IMR-90 (cell line): ENCODE results near the gene RNPEPL1. TPM values are rescaled to one million over a fixed set of nuclear protein-coding genes. Genes with fewer than 3 reads are reported as not detected.

ENCODE experiments used
- ATAC-seq: fragments of 200-7000 bp; cut with Tn5 transposase; 2 replicates; pipeline ENCODE4 v1.9.1; 2020; ENCODE audit warnings: low read depth, mild to moderate bottlenecking, moderate library complexity
- BruUV-seq: library from RNA; stranded (reverse); fragments of 400-500 nt; replicated peaks from 2 replicates; lab custom pipeline; 2021; lab: Mats Ljungman, UMichigan
- CTCF ChIA-PET: fragments of 300-600 bp; formaldehyde crosslinking; extraction: SDS; loops from one replicate; lab custom pipeline; 2021; ENCODE audit warnings: antibody characterized with exemption; lab: Yijun Ruan, JAX
- POLR2A ChIA-PET: fragments of 300-600 bp; sonication (Branson Sonifier 250); formaldehyde crosslinking; loops from one replicate; lab custom pipeline; 2022; ENCODE audit warnings: antibody characterized with exemption; ENCODE audit not compliant: unreplicated experiment; lab: Charles Lee
- DNase-seq: peaks from one replicate; pipeline ENCODE4 v3.0.0; 2013
- H2AFZ ChIP-seq: replicated peaks from 2 replicates; pipeline ENCODE3; 2013; ENCODE audit warnings: low read length, mild to moderate bottlenecking; ENCODE audit not compliant: poor library complexity
- H2AK5ac ChIP-seq: 2 replicates; pipeline ENCODE4 v1.6.1; 2013; ENCODE audit warnings: low read depth, low read length, inconsistent platforms
- H2AK9ac ChIP-seq: replicated peaks from 2 replicates; pipeline ENCODE3; 2013; ENCODE audit warnings: mild to moderate bottlenecking, low read depth, low read length, moderate library complexity; ENCODE audit not compliant: poor library complexity
- H2BK120ac ChIP-seq: 2 replicates; pipeline ENCODE4 v1.6.1; 2013; ENCODE audit warnings: low read depth, low read length, inconsistent platforms
- H2BK15ac ChIP-seq: 3 replicates; pipeline ENCODE4 v1.6.1; 2013; ENCODE audit warnings: low read depth, low read length, inconsistent platforms
- H2BK20ac ChIP-seq: 2 replicates; pipeline ENCODE4 v1.6.1; 2013; ENCODE audit warnings: low read depth, mild to moderate bottlenecking, inconsistent platforms, low read length, moderate library complexity
- H2BK5ac ChIP-seq: 2 replicates; pipeline ENCODE4 v1.6.1; 2013; ENCODE audit warnings: mild to moderate bottlenecking, low read depth, low read length, inconsistent platforms; ENCODE audit not compliant: poor library complexity, severe bottlenecking
- H3K14ac ChIP-seq: replicated peaks from 2 replicates; pipeline ENCODE4 v1.6.1; 2013; ENCODE audit warnings: low read depth, low read length, inconsistent platforms
- H3K18ac ChIP-seq: 2 replicates; pipeline ENCODE4 v1.6.1; 2013; ENCODE audit warnings: low read depth, low read length, control low read depth
- H3K23ac ChIP-seq: 2 replicates; pipeline ENCODE4 v1.6.1; 2013; ENCODE audit warnings: low read depth, low read length, inconsistent platforms
- H3K27ac ChIP-seq: 2 replicates; pipeline ENCODE4 v1.5.1; 2013; ENCODE audit warnings: mild to moderate bottlenecking, control low read depth, low read length; ENCODE audit not compliant: insufficient read depth
- H3K27me3 ChIP-seq: 2 replicates; pipeline ENCODE4 v1.6.1; 2013; ENCODE audit warnings: low read length; ENCODE audit not compliant: control insufficient read depth, insufficient read depth
- H3K36me3 ChIP-seq: 2 replicates; pipeline ENCODE4 v1.6.1; 2013; ENCODE audit warnings: low read length, mixed read lengths; ENCODE audit not compliant: control insufficient read depth, insufficient read depth
- H3K4ac ChIP-seq: 2 replicates; pipeline ENCODE4 v1.6.1; 2013; ENCODE audit warnings: low read depth, low read length, inconsistent platforms
- H3K4me1 ChIP-seq: 2 replicates; pipeline ENCODE4 v1.6.1; 2013; ENCODE audit warnings: low read length, mixed read lengths; ENCODE audit not compliant: control insufficient read depth, insufficient read depth
- H3K4me2 ChIP-seq: 2 replicates; pipeline ENCODE4 v1.6.1; 2013; ENCODE audit warnings: low read depth, mild to moderate bottlenecking, control low read depth, low read length, moderate library complexity
- H3K4me3 ChIP-seq: 2 replicates; pipeline ENCODE4 v1.5.1; 2013; ENCODE audit warnings: low read depth, mild to moderate bottlenecking, control low read depth, low read length, moderate library complexity; ENCODE audit not compliant: insufficient read depth
- H3K56ac ChIP-seq: 2 replicates; pipeline ENCODE4 v1.6.1; 2013; ENCODE audit warnings: low read length, inconsistent platforms; ENCODE audit not compliant: insufficient read depth; ENCODE audit errors: extremely low read depth
- H3K79me1 ChIP-seq, 2 experiments: 2 replicates each; pipeline ENCODE4 v1.6.1; 2013; ENCODE audit warnings: low read length in 2 of 2, inconsistent platforms in 1 of 2, low read depth in 1 of 2
- H3K9ac ChIP-seq: 2 replicates; pipeline ENCODE4 v1.6.1; 2013; ENCODE audit warnings: low read depth, low read length, control low read depth
- H3K9me1 ChIP-seq: 2 replicates; pipeline ENCODE4 v1.6.1; 2013; ENCODE audit warnings: low read length, inconsistent platforms; ENCODE audit not compliant: insufficient read depth
- H3K9me3 ChIP-seq: 2 replicates; pipeline ENCODE4 v1.6.1; 2013; ENCODE audit warnings: low read length; ENCODE audit not compliant: control insufficient read depth, insufficient read depth
- H4K20me1 ChIP-seq: 2 replicates; pipeline ENCODE4 v1.6.1; 2013; ENCODE audit warnings: low read length, inconsistent platforms; ENCODE audit not compliant: insufficient read depth
- H4K5ac ChIP-seq: 2 replicates; pipeline ENCODE4 v1.6.1; 2013; ENCODE audit warnings: mild to moderate bottlenecking, low read depth, low read length, control low read depth
- H4K8ac ChIP-seq, 2 experiments: 2 replicates each; pipeline ENCODE4 v1.6.1; 2013; ENCODE audit warnings: low read depth in 2 of 2, low read length in 2 of 2, control low read depth in 1 of 2, inconsistent platforms in 1 of 2
- H4K91ac ChIP-seq: 2 replicates; pipeline ENCODE4 v1.6.1; 2013; ENCODE audit warnings: low read depth, low read length, inconsistent platforms; ENCODE audit not compliant: insufficient read depth
- BHLHE40 ChIP-seq: fragments of 150-350 bp; IDR thresholded peaks from 2 replicates; pipeline ENCODE4 v1.6.1; 2016; ENCODE audit warnings: mild to moderate bottlenecking, low read depth, low read length
- CEBPB ChIP-seq: IDR thresholded peaks from 2 replicates; pipeline ENCODE4 v1.6.1; 2012; ENCODE audit warnings: low read depth, low read length, improper control_type of control experiment
- CHD1 ChIP-seq: IDR thresholded peaks from 2 replicates; pipeline ENCODE4 v1.6.1; 2012; ENCODE audit warnings: low read depth, low read length, improper control_type of control experiment
- CTCF ChIP-seq: conservative IDR thresholded peaks from 2 replicates; pipeline ENCODE4 v1.5.1; 2012; ENCODE audit warnings: mild to moderate bottlenecking, low read depth, low read length, improper control_type of control experiment
- FOS ChIP-seq: fragments of 150-350 bp; IDR thresholded peaks from 2 replicates; pipeline ENCODE4 v1.6.1; 2016; ENCODE audit warnings: low read depth, low read length
- MAZ ChIP-seq: IDR thresholded peaks from 2 replicates; pipeline ENCODE4 v1.6.1; 2012; ENCODE audit warnings: low read depth, mild to moderate bottlenecking, low read length, improper control_type of control experiment, moderate library complexity, borderline replicate concordance
- NFE2L2 ChIP-seq: fragments of 150-350 bp; IDR thresholded peaks from 2 replicates; pipeline ENCODE4 v1.6.1; 2016; ENCODE audit warnings: low read depth, mild to moderate bottlenecking, low read length
- POLR2A ChIP-seq: IDR thresholded peaks from 2 replicates; pipeline ENCODE4 v1.6.1; 2012; ENCODE audit warnings: mild to moderate bottlenecking, low read depth, low read length
- USF2 ChIP-seq: fragments of 150-350 bp; IDR thresholded peaks from 2 replicates; pipeline ENCODE4 v1.6.1; 2017; ENCODE audit warnings: mild to moderate bottlenecking, antibody characterized with exemption, low read length, low read depth
- WGBS, 2 experiments: methylation state at CpG; one replicate each; pipeline versions ENCODE4 v1.1.5 to v1.1.7; 2013; ENCODE audit warnings: missing lambda C conversion rate in 2 of 2; ENCODE audit not compliant: insufficient read length in 1 of 2; ENCODE audit errors: extremely low coverage in 2 of 2; 5-methylcytosine and 5-hydroxymethylcytosine counted together
- dilution Hi-C: fragments of 300-500 bp; cut with HindIII; formaldehyde crosslinking; loops from one replicate; pipeline ENCODE4 v1.14.3; 2018; ENCODE audit warnings: low sequenced_read_pairs; ENCODE audit not compliant: unreplicated experiment
- in situ Hi-C: fragments of 300-500 bp; cut with MboI; formaldehyde crosslinking; loops from 3 replicates; pipeline ENCODE4 v1.14.3; 2019; ENCODE audit warnings: low sequenced_read_pairs, inconsistent platforms, mixed read lengths
- intact Hi-C: fragments of 100-400 bp; cut with micrococcal nuclease; formaldehyde crosslinking; loops from 2 replicates; pipeline ENCODE4 v1.10.0; 2022
- polyA plus RNA-seq, 3 experiments: library from polyadenylated mRNA; depleted of rRNA; stranded (reverse); fragments of >200 nt; gene quantifications; 2 replicates each; pipeline ENCODE4 v1.2.3, GENCODE V29; 2012; ENCODE audit warnings: low replicate concordance in 1 of 3
- total RNA-seq: library from RNA; depleted of rRNA; stranded (reverse); fragments of >200 nt; gene quantifications from 2 replicates; pipeline ENCODE4 v1.2.3, GENCODE V29; 2012

RNPEPL1 gene
- total and polyA plus RNA-seq, 2 of the 4 experiments (the other 2 are of a cell fraction), result 3.8 to 18.7 TPM

GRCh38 chr2:240591784-240592183, 23.5 kb downstream of the RNPEPL1 start:
- Histone ChIP-seq H3K4me3 (no peak overlapping the region), H4K5ac (no peak overlapping the region), H4K20me1 (peaks cover 10% of the 10 kb centered on the region), H3K14ac (no peak overlapping the region), H3K56ac (no peak overlapping the region), H3K4ac (no peak overlapping the region), H3K18ac (no peak overlapping the region), H2BK120ac (no peak overlapping the region), H3K9me1 (peaks cover 10% of the 10 kb centered on the region; the same call in 1 of the 2 replicates), H4K8ac (no peak overlapping the region), H2BK5ac (no peak overlapping the region), H2BK20ac (no peak overlapping the region), H3K27me3 (no peaks in the 10 kb centered on the region), H3K36me3 (peaks cover 25% of the 10 kb centered on the region), H2AFZ (no peak overlapping the region), H3K9me3 (no peaks in the 10 kb centered on the region), H3K79me1 (peaks cover 12 to 48% of the 10 kb centered on the region in 2 experiments), H3K27ac (no peak overlapping the region), H3K9ac (no peak overlapping the region), H2BK15ac (no peak overlapping the region), H2AK5ac (no peak overlapping the region), H4K91ac (no peak overlapping the region), H3K23ac (no peak overlapping the region), H3K4me1 (peaks cover 7% of the 10 kb centered on the region; the same call in 1 of the 2 replicates), H3K4me2 (no peak overlapping the region), H2AK9ac (no peak overlapping the region)
- no peak for ATAC-seq
- in situ Hi-C loops (no loop called here), dilution Hi-C loops (no loop called here), intact Hi-C loops (no loop called here)
- no TSS peak for BruUV-seq
- 96% methylated on average over 9 of the region's 13 CpGs; no CpG with 5 or more reads in 1 of the 2 experiments for WGBS, 2 experiments
- no peak for DNase-seq
- POLR2A ChIA-PET, result no interaction called here
- TF ChIP-seq CEBPB (no peak), BHLHE40 (no peak), FOS (no peak), USF2 (no peak), CTCF (no peak), NFE2L2 (no peak), MAZ (no peak), CHD1 (no peak), POLR2A (no peak)
- CTCF ChIA-PET, result no interaction called here
